Right lobe of liver (tissue), 6 donors: ENCODE data around the gene TRMT1L. TPM values are rescaled to one million over a fixed set of nuclear protein-coding genes. Genes with fewer than 3 reads are reported as not detected.

ENCODE experiments used
- ATAC-seq, 4 donors: fragments of 200-7000 bp; cut with Tn5 transposase; one replicate each; pipeline ENCODE4 v1.9.1; 2020; ENCODE audit warnings: mild to moderate bottlenecking in 4 of 4, moderate library complexity in 4 of 4
- DNase-seq, 3 donors: peaks; one replicate each; pipeline ENCODE4 v3.0.0-alpha.2; 2020
- H3K27ac ChIP-seq, 3 donors: fragments of 200-600 bp; one replicate each; pipeline ENCODE4 v1.8.0; 2022
- H3K27me3 ChIP-seq, 2 donors: fragments of 200-600 bp; one replicate each; pipeline ENCODE4 v1.8.0; 2022
- H3K36me3 ChIP-seq, 4 donors: fragments of 200-600 bp; sonication (generic) in 1 of 4; one replicate each; pipeline versions ENCODE4 v1.5.1 to v1.8.0; 2017 to 2022; ENCODE audit warnings: control low read depth in 1 of 4
- H3K4me1 ChIP-seq, 4 donors: fragments of 200-600 bp; sonication (generic) in 1 of 4; one replicate each; pipeline versions ENCODE4 v1.5.1 to v1.8.0; 2017 to 2022; ENCODE audit warnings: control low read depth in 1 of 4
- H3K4me3 ChIP-seq, 3 donors: fragments of 200-600 bp; one replicate each; pipeline ENCODE4 v1.8.0; 2022
- H3K9me3 ChIP-seq, 4 donors: fragments of 200-600 bp; sonication (generic) in 1 of 4; one replicate each; pipeline versions ENCODE4 v1.5.1 to v1.8.0; 2017 to 2022; ENCODE audit warnings: control low read depth in 1 of 4
- CTCF ChIP-seq, 4 donors: fragments of 200-600 bp in 3 of 4; fragments of 450-650 bp in 1 of 4; IDR thresholded peaks; one replicate each; pipeline versions ENCODE4 v1.5.1 to v1.8.0; 2016 to 2022; ENCODE audit warnings: antibody characterized with exemption in 4 of 4, mild to moderate bottlenecking in 2 of 4
- POLR2A ChIP-seq: fragments of 450-650 bp; IDR thresholded peaks from one replicate; pipeline ENCODE4 v1.6.1; 2017; ENCODE audit warnings: antibody characterized with exemption, mild to moderate bottlenecking
- WGBS: methylation state at CpG from one replicate; pipeline ENCODE4 v1.1.6; 2018; ENCODE audit warnings: low coverage, low lambda C conversion rate; ENCODE audit not compliant: insufficient coverage; ENCODE audit errors: missing lambda C conversion rate; 5-methylcytosine and 5-hydroxymethylcytosine counted together
- intact Hi-C, 2 donors: fragments of 100-400 bp; cut with DNase I; formaldehyde crosslinking; loops; one replicate each; pipeline versions ENCODE4 v1.11.2 to v1.14.1; 2022
- total RNA-seq, 6 experiments: library from RNA; depleted of rRNA in 2 of 6; stranded (reverse); fragments of >200 nt in 2 of 6; fragmentation: NEBNext Ultra II Directional in 3 of 6; extraction: Animal tissue kit (Norgen Biotek cat#: 25700) in 3 of 6; gene quantifications; one replicate each; pipeline versions ENCODE4 v1.1.0 to v1.2.4, GENCODE V29; 2016 to 2023
- donor health status: DM: no; HTN: yes; CAD: no.
- donor health status: DM: no; HTN: no; CAD: no.
- donor health status: DM: no; HTN: no; CAD: no.
- donor health status: DM: no; HTN: yes; CAD: no.
- donor health status: DM: no; HTN: yes; CAD: no.

Gene TRMT1L
- total RNA-seq, 6 experiments from 2014 or later, result 7.9 to 19.2 (median 10.3) TPM

- Histone ChIP-seq H3K36me3 (peaks cover 0 to 21% (median 0%) of the 10 kb centered on the region in 4 donors), H3K9me3 (no peaks in the 10 kb centered on the region), H3K4me1 (no peaks in the 10 kb centered on the region), H3K27ac (no peak overlapping the region), H3K4me3 (no peak overlapping the region), H3K27me3 (no peaks in the 10 kb centered on the region)
- no peak for ATAC-seq
- no peak for TF ChIP-seq CTCF (IDR thresholded peaks at IDR 0.05)
- no peak for TF ChIP-seq POLR2A
- 8% methylated on average over 1 of the region's 1 CpG for WGBS
- no peak for DNase-seq
- intact Hi-C loops, result no loop called here
Measured at GRCh38 chr1:185166106-185166505, 9.4 kb upstream of the TRMT1L start.

GRCh38 chr1:185162491-185162890, 5.7 kb upstream of the TRMT1L start:
- ATAC-seq, result no peak
- TF ChIP-seq POLR2A (no peak), CTCF (IDR thresholded peaks at IDR 0.05) (no peak)
- WGBS, result 92% methylated on average over 4 of the region's 4 CpGs
- H3K27me3 ChIP-seq, result no peaks in the 10 kb centered on the region
- no peak overlapping the region for H3K4me3 ChIP-seq
- no peaks in the 10 kb centered on the region for H3K9me3 ChIP-seq
- peaks cover 0 to 15% (median 0%) of the 10 kb centered on the region in 4 donors for H3K36me3 ChIP-seq
- H3K27ac ChIP-seq, result no peak overlapping the region
- peaks cover 0 to 6% (median 0%) of the 10 kb centered on the region in 4 donors for H3K4me1 ChIP-seq
- no peak for DNase-seq
- intact Hi-C loops, result no loop called here

DNA sequence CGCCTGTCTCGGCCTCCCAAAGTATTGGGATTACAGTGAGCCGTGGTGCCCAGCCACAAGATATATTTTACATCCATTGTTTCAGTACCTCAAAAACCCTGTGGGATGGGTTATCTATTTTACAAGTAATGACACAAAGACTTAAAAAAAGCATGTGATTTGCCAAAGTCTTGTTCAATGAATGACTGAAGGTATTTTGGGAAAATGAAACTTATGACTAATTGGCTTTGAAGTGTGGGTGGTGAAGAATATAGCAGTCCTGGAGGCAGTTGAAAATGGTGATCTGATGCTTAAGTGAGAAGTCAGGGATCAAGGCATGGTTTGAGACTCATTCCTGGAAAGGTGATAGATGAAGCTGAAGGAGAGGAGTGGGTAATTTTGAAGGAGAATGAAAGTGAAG, 3.2 kb upstream of the TRMT1L start:
- H3K9me3 ChIP-seq, result no peaks in the 10 kb centered on the region
- H3K4me3 ChIP-seq, result no peak overlapping the region
- no peak for DNase-seq
- TF ChIP-seq POLR2A, result no peak
- no peak for TF ChIP-seq CTCF (IDR thresholded peaks at IDR 0.05)
- no peak overlapping the region for H3K27ac ChIP-seq
- no peak for ATAC-seq
- peaks cover 0 to 4% (median 0%) of the 10 kb centered on the region in 4 donors for H3K36me3 ChIP-seq
- no peaks in the 10 kb centered on the region for H3K27me3 ChIP-seq
- WGBS, result 92% methylated on average over 2 of the region's 3 CpGs
- peaks cover 0 to 13% (median 2%) of the 10 kb centered on the region in 4 donors for H3K4me1 ChIP-seq
- intact Hi-C loops, result no loop called here

- no peaks in the 10 kb centered on the region for H3K36me3 ChIP-seq
- H3K27ac ChIP-seq, result no peak overlapping the region
- no peaks in the 10 kb centered on the region for H3K27me3 ChIP-seq
- H3K4me3 ChIP-seq, result no peak overlapping the region
- 57% methylated on average over 1 of the region's 2 CpGs for WGBS
- no peak for ATAC-seq
- no peaks in the 10 kb centered on the region for H3K9me3 ChIP-seq
- no peak for TF ChIP-seq POLR2A
- TF ChIP-seq CTCF (IDR thresholded peaks at IDR 0.05), result no peak
- DNase-seq, result no peak
- H3K4me1 ChIP-seq, result peaks cover 0 to 22% (median 3%) of the 10 kb centered on the region in 4 donors
- intact Hi-C loops, result no loop called here
Measured at GRCh38 chr1:185158800-185159199, 2.0 kb upstream of the TRMT1L start.
